Activated CD4-positive, alpha-beta T cell treated with anti-CD3 and anti-CD28 coated beads, Interleukin-2, amount 10 ng/mL, durations not matched to agents 24 days and 14 days (primary cell): Measurements from ENCODE around the gene SALL1. TPM values are rescaled to one million over a fixed set of nuclear protein-coding genes. Genes with fewer than 3 reads are reported as not detected.

Experiments
- DNase-seq: peaks from one replicate; pipeline ENCODE4 v3.0.0; 2022
- H3K27ac Mint-ChIP-seq: one replicate; pipeline ENCODE4 v1.8.0; 2022; ENCODE audit warnings: mild to moderate bottlenecking, mixed read lengths
- H3K27me3 Mint-ChIP-seq: one replicate; pipeline ENCODE4 v1.8.0; 2022; ENCODE audit warnings: mixed read lengths
- H3K36me3 Mint-ChIP-seq: one replicate; pipeline ENCODE4 v1.8.0; 2022; ENCODE audit warnings: low read depth, mild to moderate bottlenecking, mixed read lengths
- H3K4me1 Mint-ChIP-seq: one replicate; pipeline ENCODE4 v1.8.0; 2021; ENCODE audit warnings: mixed read lengths
- H3K4me3 Mint-ChIP-seq: one replicate; pipeline ENCODE4 v1.8.0; 2022; ENCODE audit warnings: mild to moderate bottlenecking, moderate library complexity, mixed read lengths
- H3K9me3 Mint-ChIP-seq: one replicate; pipeline ENCODE4 v1.8.0; 2021; ENCODE audit warnings: mixed read lengths
- intact Hi-C: fragments of 100-400 bp; cut with micrococcal nuclease; formaldehyde crosslinking; loops from one replicate; pipeline ENCODE4 v1.15.1; 2023
- total RNA-seq: library from RNA; stranded (reverse); gene quantifications from 2 replicates; pipeline ENCODE4 v1.2.3, GENCODE V29; 2022

SALL1 gene
- total RNA-seq, 1 donor from 2014 or later = not detected

GRCh38 chr16:51120730-51121347, 30.2 kb downstream of the SALL1 start:
- no peak for DNase-seq
- H3K27me3 Mint-ChIP-seq = peaks cover 6% of the 10 kb centered on the region
- no peaks in the 10 kb centered on the region for H3K9me3 Mint-ChIP-seq
- intact Hi-C loops = no loop called here
- no peak overlapping the region for H3K27ac Mint-ChIP-seq
- no peaks in the 10 kb centered on the region for H3K4me1 Mint-ChIP-seq
- H3K4me3 Mint-ChIP-seq = no peak overlapping the region
- H3K36me3 Mint-ChIP-seq = no peaks in the 10 kb centered on the region

- no peaks in the 10 kb centered on the region for H3K9me3 Mint-ChIP-seq
- intact Hi-C loops = no loop called here
- no peaks in the 10 kb centered on the region for H3K4me1 Mint-ChIP-seq
- H3K4me3 Mint-ChIP-seq = no peak overlapping the region
- no peak for DNase-seq
- H3K27me3 Mint-ChIP-seq = peaks cover 10% of the 10 kb centered on the region
- H3K27ac Mint-ChIP-seq = no peak overlapping the region
- no peaks in the 10 kb centered on the region for H3K36me3 Mint-ChIP-seq
Observed at GRCh38 chr16:51119973-51120729, 30.9 kb downstream of the SALL1 start.

- intact Hi-C loops = no loop called here
- Mint-ChIP-seq H3K36me3 (no peaks in the 10 kb centered on the region), H3K9me3 (no peaks in the 10 kb centered on the region), H3K27me3 (peaks cover 15% of the 10 kb centered on the region), H3K4me3 (no peak overlapping the region), H3K27ac (no peak overlapping the region), H3K4me1 (no peaks in the 10 kb centered on the region)
- no peak for DNase-seq
Observed at GRCh38 chr16:51119556-51119955, 31.5 kb downstream of the SALL1 start.

GRCh38 chr16:51116353-51116752, 34.7 kb downstream of the SALL1 start:
- Mint-ChIP-seq H3K4me1 (no peaks in the 10 kb centered on the region), H3K9me3 (no peaks in the 10 kb centered on the region), H3K27ac (no peak overlapping the region), H3K4me3 (no peak overlapping the region), H3K36me3 (no peaks in the 10 kb centered on the region), H3K27me3 (peaks cover 37% of the 10 kb centered on the region)
- intact Hi-C loops = no loop called here
- no peak for DNase-seq

GRCh38 chr16:51114382-51114781, 36.7 kb downstream of the SALL1 start:
- DNase-seq = no peak
- Mint-ChIP-seq H3K27ac (no peak overlapping the region), H3K27me3 (peaks cover 35% of the 10 kb centered on the region), H3K9me3 (no peaks in the 10 kb centered on the region), H3K36me3 (no peaks in the 10 kb centered on the region), H3K4me3 (no peak overlapping the region), H3K4me1 (no peaks in the 10 kb centered on the region)
- intact Hi-C loops = no loop called here

- peaks cover 35% of the 10 kb centered on the region for H3K27me3 Mint-ChIP-seq
- peaks cover 4% of the 10 kb centered on the region for H3K9me3 Mint-ChIP-seq
- no peak overlapping the region for H3K27ac Mint-ChIP-seq
- H3K36me3 Mint-ChIP-seq = no peaks in the 10 kb centered on the region
- H3K4me1 Mint-ChIP-seq = no peaks in the 10 kb centered on the region
- H3K4me3 Mint-ChIP-seq = no peak overlapping the region
- intact Hi-C loops = no loop called here
- no peak for DNase-seq
Observed at GRCh38 chr16:51113236-51114125, 37.6 kb downstream of the SALL1 start.

- H3K27me3 Mint-ChIP-seq = peaks cover 35% of the 10 kb centered on the region
- intact Hi-C loops = no loop called here
- H3K27ac Mint-ChIP-seq = no peak overlapping the region
- H3K36me3 Mint-ChIP-seq = no peaks in the 10 kb centered on the region
- no peak for DNase-seq
- H3K4me1 Mint-ChIP-seq = no peaks in the 10 kb centered on the region
- no peak overlapping the region for H3K4me3 Mint-ChIP-seq
- H3K9me3 Mint-ChIP-seq = peaks cover 4% of the 10 kb centered on the region
Observed at GRCh38 chr16:51112323-51112722, 38.7 kb downstream of the SALL1 start.

GRCh38 chr16:51111759-51112158, 39.3 kb downstream of the SALL1 start:
- no peaks in the 10 kb centered on the region for H3K36me3 Mint-ChIP-seq
- H3K27ac Mint-ChIP-seq = no peak overlapping the region
- DNase-seq = no peak
- H3K4me1 Mint-ChIP-seq = no peaks in the 10 kb centered on the region
- H3K9me3 Mint-ChIP-seq = peaks cover 4% of the 10 kb centered on the region
- H3K27me3 Mint-ChIP-seq = peaks cover 35% of the 10 kb centered on the region
- no peak overlapping the region for H3K4me3 Mint-ChIP-seq
- intact Hi-C loops = no loop called here

- intact Hi-C loops = no loop called here
- Mint-ChIP-seq H3K9me3 (peaks cover 4% of the 10 kb centered on the region), H3K27me3 (peaks cover 35% of the 10 kb centered on the region), H3K4me3 (no peak overlapping the region), H3K4me1 (no peaks in the 10 kb centered on the region), H3K27ac (no peak overlapping the region), H3K36me3 (no peaks in the 10 kb centered on the region)
- DNase-seq = no peak
Observed at GRCh38 chr16:51110700-51111157, 40.3 kb downstream of the SALL1 start.

GRCh38 chr16:51109173-51109572, 41.9 kb downstream of the SALL1 start:
- peaks cover 23% of the 10 kb centered on the region for H3K27me3 Mint-ChIP-seq
- H3K36me3 Mint-ChIP-seq = no peaks in the 10 kb centered on the region
- no peak overlapping the region for H3K4me3 Mint-ChIP-seq

GRCh38 chr16:51107742-51108141, 43.3 kb downstream of the SALL1 start:
- Mint-ChIP-seq H3K27me3 (peaks cover 12% of the 10 kb centered on the region), H3K4me1 (no peaks in the 10 kb centered on the region), H3K4me3 (no peak overlapping the region), H3K36me3 (no peaks in the 10 kb centered on the region), H3K9me3 (peaks cover 4% of the 10 kb centered on the region), H3K27ac (no peak overlapping the region)
- intact Hi-C loops = no loop called here
- DNase-seq = no peak

More at GRCh38 chr16:51109173-51109572, 41.9 kb downstream of the SALL1 start:
- Mint-ChIP-seq H3K4me1 (no peaks in the 10 kb centered on the region), H3K9me3 (peaks cover 4% of the 10 kb centered on the region), H3K27ac (no peak overlapping the region)
- intact Hi-C loops = no loop called here
- DNase-seq = no peak

GRCh38 chr16:51106535-51106934, 44.5 kb downstream of the SALL1 start:
- Mint-ChIP-seq H3K27ac (no peak overlapping the region), H3K4me3 (no peak overlapping the region), H3K36me3 (no peaks in the 10 kb centered on the region), H3K27me3 (peaks cover 2% of the 10 kb centered on the region), H3K9me3 (peaks cover 4% of the 10 kb centered on the region), H3K4me1 (no peaks in the 10 kb centered on the region)
- intact Hi-C loops = no loop called here
- DNase-seq = no peak

GRCh38 chr16:51103590-51103989, 47.5 kb downstream of the SALL1 start:
- H3K9me3 Mint-ChIP-seq = no peaks in the 10 kb centered on the region
- no peak for DNase-seq
- H3K36me3 Mint-ChIP-seq = no peaks in the 10 kb centered on the region
- H3K4me1 Mint-ChIP-seq = no peaks in the 10 kb centered on the region
- intact Hi-C loops = no loop called here
- H3K27me3 Mint-ChIP-seq = no peaks in the 10 kb centered on the region
- H3K4me3 Mint-ChIP-seq = no peak overlapping the region
- no peak overlapping the region for H3K27ac Mint-ChIP-seq

GRCh38 chr16:51097729-51098128, 53.3 kb downstream of the SALL1 start:
- intact Hi-C loops = no loop called here
- DNase-seq = no peak
- no peak overlapping the region for H3K4me3 Mint-ChIP-seq
- no peaks in the 10 kb centered on the region for H3K9me3 Mint-ChIP-seq
- H3K4me1 Mint-ChIP-seq = no peaks in the 10 kb centered on the region
- no peak overlapping the region for H3K27ac Mint-ChIP-seq
- no peaks in the 10 kb centered on the region for H3K27me3 Mint-ChIP-seq
- H3K36me3 Mint-ChIP-seq = no peaks in the 10 kb centered on the region
